Measurements from ENCODE around the gene OGFOD3.
"Not testable (repeated sequence)": the region's sequence is repeated elsewhere in the genome, so short reads cannot be mapped to it uniquely, and the experiment has no call there.

Gene OGFOD3

DNA sequence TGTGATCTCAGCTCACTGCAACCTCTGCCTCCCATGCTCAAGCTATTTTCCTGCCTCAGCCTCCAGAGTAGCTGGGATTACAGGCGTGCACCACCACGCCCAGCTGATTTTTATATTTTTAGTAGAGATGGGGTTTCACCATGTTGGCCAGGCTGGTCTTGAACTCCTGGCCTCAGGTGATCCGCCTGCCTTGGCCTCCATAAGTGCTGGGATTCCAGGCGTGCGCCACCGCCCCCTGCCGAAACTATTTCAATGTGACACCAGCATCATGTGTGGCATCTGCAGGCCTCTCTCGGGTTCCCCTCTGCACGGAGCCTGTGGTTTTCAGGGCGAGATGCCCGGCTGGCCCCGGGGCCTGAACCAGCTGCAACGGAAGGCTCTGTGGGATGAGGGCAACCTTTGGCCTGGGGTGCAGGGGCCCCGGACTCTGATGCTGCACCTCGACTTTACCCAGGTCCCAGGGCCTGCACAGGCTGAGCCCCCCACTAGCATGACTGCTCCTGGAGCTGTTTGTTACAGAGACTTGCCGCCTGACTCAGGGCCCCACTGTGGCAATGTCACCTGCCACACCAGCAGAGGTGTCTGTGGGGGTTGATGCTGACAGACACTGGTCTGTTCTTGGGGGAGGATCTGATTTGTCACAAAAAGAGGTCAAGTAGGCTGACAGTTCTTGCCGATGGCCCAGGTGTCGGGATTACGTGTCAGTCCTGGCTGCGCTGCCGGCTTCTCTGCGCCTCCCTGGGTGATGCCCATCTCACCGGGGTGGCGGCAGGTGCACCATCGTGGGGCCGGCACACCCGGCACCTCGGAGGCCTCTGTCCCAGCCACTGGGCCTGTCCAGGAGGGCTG, 68.0 kb downstream of the OGFOD3 start:
- DNase-seq, result no peak

DNA sequence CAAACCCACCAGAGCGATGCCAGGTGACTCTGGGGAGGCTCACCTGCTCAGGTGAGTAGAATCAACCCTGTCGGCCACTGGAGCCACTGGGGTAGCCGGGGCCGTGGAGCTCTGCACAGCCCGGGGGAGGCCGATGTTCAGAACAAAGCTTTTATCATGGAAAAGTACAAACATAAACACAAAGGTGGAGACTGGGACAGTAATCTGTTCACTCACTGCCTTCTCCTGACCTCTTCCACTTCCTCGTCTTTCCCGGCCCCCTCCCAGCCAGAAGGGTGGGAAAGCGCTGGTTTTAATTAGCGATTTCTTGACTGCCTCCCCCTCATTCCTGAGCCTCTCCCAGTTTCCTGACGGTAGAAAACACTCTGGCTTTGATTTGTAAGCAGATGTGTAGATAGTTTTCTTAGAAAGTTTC, 69.1 kb downstream of the OGFOD3 start:
- no peak for DNase-seq

DNA sequence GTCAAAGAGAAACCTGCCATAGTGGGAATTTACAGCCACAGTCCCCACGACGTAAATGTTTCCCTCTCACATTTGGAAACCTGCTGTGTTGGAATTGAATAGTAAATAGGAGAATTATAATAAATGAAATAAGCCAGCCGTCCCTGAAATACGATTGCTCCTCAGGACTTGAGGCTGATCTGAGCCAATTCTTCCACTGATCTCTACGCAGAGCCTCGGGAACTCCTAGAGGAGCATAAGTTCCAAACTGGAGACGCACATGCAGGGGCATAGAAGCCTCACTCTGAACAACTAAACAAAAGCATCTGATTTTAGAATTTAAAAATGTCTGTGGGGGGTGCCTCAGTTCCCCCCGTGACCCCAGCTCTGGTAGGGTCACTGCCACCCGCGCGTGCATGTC, 69.5 kb downstream of the OGFOD3 start:
- DNase-seq, result no peak

DNA sequence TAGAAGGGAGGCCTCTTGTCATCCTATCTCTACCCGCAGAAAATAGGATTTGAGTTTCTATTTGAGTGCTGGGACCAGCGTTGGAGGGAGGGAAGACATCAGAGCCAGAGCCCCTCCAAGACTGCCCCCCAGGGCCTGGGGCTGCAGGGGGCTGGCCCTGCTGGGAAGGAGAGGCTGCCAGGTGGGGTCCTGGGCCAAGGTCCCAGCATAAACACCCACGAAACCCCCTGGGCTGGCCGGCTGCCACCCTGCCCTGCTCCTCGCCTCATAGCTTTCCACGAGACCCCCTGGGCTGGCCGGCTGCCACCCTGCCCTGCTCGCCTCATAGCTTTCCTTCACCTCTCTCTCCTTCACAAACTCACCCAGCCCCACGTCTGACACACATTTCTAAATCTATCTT, 70.0 kb downstream of the OGFOD3 start:
- no peak for DNase-seq

DNA sequence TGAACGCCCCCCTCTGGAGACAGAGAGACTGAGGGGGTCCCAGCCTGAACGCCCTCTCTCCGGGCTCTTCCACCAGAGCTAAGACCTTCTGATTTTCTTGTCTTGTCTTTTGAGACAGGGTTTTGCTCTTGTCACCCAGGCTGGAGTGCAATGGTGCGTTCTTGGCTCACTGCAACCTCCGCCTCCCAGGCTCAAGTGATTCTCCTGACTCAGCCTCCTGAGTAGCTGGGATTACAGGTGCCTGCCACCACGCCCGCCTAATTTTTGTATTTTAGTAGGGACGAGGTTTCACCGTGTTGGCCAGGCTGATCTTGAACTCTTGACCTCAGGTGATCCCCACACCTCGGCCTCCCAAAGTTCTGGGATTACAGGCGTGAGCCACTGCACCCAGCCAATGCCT, 70.4 kb downstream of the OGFOD3 start:
- DNase-seq, result not testable (repeated sequence)

DNA sequence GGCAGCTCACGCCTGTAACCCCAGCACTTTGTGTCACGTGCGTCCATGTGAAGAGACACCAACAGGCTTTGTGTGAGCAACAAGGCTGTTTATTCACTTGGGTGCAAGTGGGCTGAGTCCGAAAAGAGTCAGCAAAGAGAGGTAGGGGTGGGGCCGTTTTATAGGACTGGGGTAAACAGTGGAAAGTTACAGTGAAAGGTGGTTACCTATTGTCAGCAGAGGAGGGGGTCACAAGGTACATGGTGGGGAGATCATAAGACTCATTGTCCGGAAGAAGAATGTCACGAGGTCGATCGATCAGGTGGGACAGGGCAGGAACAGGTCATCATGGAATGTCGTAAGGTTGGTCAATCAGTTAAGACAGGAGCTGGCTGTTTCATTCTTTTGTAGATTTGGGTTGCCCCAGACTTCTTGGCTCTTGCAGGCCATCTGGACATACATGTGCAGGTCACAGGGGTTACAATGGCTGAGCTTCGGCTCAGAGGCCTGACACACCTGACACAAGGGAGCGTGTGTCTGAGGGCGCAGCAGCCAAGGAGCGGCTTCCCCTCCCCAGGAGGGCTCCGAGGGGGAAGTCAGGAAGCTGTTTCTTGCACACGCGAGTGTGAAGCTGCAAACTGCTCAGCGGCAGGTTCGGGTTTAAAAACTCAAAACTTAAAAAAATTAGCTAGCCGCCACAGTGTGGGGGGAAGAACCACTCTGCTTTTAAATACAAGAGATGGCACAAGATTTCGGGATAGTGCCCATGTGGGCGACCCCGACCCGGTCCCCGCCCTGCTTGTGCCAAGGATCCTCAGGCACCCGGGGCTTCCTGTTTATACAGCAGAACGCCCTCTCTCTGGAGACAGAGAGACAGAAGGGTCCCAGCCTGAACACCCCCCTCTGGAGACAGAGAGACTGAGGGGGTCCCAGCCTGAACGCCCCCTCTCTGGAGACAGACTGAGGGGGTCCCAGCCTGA, 71.8 kb downstream of the OGFOD3 start:
- DNase-seq, result no peak

DNA sequence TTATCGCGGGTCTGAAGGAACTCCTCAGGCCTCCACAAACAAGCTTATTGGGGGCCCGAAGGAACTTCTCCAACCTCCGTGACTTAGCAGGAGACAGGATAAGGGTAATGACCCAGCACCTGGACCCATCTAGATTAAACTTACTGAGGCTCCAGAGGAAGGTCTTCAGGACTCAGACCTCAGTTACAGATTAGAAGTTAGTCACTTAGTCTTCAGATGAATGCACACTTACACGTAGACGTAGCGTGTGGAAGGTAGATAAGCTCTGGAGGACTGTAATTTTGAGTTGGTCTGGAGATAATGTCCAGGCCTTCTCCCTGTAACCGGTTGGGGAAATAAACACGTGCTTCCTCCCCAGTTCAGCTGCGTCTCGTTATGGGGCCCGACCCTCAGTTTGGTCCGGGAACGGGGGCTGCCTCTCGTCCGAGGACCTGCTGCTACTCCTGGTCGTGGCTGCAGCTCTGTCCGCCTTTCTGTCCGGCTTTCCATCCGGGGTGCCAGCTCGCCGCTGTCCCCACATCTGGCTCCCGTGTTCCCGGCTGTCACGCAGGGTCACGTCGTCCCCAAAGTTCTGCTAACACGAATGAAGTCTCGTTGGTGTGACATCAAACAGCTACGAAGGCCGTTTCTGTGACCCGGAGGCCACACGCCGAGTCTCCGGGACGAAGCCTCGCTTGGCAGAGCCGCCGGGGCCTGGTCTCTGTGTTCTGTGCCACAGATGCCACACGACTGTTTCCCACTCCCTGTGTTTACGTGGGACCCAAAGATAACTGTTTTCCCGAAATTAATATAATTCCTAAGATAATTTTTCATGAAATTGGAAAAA, 73.0 kb downstream of the OGFOD3 start:
- no peak for DNase-seq

DNA sequence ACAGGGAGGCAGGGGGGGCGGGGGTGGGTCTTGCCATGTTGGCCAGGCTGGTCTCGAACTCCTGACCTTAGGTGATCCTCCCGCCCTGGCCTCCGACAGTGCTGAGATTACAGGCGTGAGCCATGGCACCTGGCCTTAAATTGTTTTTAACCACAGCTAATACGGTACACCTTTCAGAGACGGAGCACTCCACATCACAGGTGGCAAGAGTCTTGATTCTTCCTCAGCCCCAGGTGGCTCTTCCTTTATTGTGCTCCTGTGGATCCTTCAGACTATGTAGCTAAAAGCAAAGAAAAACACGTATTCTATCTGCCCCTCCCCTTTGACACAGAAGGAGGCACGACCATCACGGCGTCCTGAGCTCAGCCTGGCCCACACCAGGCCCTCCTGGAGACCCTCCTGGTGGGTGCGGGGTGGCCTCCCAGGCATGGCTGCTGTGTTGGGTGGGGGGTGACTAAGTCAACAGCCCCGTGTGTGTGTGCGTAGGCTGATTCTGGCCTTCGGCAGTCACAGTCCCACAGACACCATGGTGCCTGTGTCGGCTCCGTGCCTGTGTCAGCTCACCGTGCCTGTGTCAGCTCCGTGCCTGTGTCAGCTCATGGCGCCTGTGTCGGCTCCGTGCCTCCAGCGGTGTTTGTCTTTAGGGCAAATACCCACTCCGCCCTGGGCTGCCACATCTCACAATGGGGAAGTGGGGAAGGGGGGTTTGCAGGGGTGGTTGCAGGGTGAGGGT, 74.0 kb downstream of the OGFOD3 start:
- no peak for DNase-seq

DNA sequence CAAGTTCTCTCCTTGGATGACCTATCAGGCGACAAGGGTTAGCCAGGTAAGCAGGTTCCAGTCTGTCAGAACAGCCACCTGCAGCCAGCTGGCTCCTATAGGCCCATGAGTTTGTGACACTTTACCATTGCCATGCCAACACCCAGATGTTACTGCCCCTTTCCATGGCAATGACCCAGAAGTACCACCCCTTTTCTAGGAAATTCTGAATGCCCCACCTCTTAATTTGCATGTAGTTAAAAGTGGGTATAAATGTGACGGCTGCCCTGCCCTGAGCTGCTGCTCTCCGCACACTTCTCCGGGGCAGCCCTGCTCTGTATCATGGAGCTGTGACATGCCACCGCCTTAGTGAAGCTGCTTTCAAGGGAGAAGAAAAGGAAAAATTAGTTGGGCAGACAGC, 74.8 kb downstream of the OGFOD3 start:
- DNase-seq, result no peak

DNA sequence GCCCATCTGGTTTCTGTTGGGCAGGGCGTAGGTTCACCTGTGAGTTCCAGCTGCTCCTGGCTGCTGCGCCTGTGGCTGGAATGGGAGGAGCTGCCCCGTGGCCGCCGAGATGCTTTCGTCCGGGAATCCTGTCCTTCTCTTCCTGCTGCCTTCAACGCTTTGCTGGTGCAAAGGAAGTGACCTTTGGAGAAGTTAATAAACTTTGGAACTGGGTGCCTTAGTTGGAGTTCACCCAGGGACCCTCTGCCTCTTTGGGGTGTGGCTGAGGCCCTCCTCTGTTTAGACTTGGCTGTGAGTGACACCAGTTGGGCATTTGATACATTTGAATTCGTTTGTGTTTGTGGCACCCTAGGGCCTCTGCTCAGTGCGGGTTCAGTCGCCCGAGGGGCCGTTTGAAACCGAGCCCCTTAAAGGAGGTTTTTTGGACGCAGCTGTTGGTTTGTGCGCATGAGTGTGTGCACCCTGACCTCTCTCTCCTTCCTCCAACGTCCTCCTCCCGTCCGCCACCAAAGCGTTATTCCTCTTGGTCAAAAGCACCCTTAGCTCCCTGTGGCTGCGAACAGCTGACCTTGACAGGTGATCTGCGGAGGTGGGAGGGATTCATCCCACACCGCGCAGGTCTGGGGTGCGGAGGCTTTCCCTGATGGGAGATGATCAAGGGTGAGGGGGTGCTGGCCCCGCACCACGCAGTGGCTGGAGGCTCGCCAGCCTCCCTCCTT, 75.9 kb downstream of the OGFOD3 start:
- no peak for DNase-seq

DNA sequence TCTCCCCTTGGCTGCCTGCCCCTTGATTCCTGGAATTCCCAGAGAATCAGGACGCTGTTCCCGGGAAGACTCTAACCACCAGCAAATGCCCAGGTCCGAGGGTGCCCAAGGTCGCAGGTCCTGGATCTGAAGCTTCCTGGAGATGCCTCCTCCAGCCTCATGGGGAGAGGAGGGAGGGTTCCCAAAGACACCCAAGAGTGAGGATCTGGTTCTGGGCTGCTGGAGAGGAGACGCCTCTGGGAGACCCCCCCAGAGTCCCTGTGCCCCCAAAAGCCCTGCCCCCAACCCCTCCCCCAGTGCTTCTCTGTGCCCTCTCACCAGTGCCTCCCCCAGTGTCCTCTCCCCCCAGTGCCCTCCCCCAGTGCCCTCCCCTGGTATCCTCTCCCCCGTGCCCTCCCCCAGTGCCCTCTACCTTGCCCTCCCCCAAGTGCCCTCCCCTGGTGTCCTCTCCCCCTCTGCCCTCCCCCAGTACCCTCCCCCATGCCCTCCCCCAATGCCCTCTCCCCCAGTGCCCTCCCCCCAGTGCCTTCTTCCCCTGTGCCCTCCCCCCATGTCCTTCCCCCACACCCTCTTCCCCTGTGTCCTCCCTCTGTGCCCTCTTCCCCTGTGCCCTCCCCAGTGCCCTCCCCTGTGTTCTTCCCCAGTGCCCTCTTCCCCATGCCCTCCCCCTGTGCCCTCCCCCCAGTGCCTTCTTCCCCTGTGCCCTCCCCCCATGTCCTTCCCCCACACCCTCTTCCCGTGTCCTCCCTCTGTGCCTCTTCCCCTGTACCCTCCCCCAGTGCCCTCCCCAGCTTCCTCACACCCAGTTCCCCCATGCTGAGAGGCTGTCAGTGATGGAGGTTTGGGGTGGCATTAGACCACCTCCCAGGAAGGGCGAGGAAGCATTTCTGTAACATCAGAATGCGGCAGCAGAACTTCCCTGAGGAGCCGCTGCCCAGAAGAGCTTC, 78.5 kb downstream of the OGFOD3 start:
- no peak for DNase-seq

Measured in SW 1271 (cell line).